Measurements from ENCODE around the gene PTPN6.

The PTPN6 gene

DNA sequence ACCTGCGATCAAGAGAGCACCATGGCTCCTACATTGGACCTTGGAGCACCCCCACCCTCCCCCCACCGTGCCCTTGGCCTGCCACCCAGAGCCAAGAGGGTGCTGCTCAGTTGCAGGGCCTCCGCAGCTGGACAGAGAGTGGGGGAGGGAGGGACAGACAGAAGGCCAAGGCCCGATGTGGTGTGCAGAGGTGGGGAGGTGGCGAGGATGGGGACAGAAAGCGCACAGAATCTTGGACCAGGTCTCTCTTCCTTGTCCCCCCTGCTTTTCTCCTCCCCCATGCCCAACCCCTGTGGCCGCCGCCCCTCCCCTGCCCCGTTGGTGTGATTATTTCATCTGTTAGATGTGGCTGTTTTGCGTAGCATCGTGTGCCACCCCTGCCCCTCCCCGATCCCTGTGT is 9.4 kb upstream of the PTPN6 start:
- DNase-seq (ENCODE audit: low spot score), result no peak

DNA sequence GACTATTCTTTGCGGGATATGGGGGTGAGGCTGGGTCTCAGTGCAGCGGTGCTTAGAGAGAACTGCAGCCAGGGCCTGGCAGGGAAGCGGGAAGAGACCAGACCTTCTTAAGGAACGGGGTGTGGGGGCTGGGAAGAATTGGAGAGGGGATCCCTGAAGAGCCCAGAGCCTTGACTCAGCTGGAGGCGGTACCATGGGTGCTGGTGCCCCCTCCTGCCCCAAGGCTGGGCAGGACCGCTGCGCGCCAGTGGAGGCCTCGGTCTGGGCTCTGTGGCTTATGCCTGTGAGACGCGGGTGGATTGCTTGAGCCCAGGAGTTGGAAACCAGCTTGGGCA is 8.9 kb upstream of the PTPN6 start:
- DNase-seq (ENCODE audit: low spot score), result no peak

- DNase-seq (ENCODE audit: low spot score), result peak; percentile 91
These were observed 7.8 kb upstream of the PTPN6 start for GRCh38 chr12:6943389-6943721.

DNA sequence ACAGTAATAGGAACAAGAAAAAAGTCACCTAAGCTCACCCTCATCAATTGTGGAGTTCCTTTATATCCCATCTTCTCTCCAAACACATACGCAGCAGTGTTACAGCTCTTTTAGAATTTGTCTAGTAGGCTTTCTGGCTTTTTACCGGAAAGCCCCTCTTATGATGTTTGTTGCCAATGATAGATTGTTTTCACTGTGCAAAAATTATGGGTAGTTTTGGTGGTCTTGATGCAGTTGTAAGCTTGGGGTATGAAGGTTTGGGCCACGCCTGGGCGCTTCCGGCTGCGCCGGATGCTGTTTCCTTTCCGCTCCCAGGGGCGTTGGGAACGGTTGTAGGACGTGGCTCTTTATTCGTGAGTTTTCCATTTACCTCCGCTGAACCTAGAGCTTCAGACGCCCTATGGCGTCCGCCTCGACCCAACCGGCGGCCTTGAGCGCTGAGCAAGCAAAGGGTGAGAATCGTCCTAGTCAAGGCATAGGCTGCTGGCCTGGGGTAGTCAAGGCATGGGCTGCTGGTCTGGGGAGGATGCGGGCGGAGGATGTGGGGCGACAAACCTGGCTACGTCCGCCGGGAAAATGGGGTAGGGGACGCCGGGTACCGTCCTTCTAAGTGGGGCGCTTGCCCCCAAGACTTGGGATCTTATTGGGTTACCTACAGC is 7.3 kb upstream of the PTPN6 start, which contains the start of the genes C12orf57 and RNU7-1:
TSS of gene C12orf57 (plus strand) at position 301 of the 659 bp plus-strand sequence. CDS start at position 401, 100 bp downstream.
TSS of gene RNU7-1 (plus strand) at position 95 of the 659 bp plus-strand sequence.
- DNase-seq (ENCODE audit: low spot score), result peak; percentile 93

- peak; percentile 96 for DNase-seq (ENCODE audit: low spot score)
These were observed 6.6 kb upstream of the PTPN6 start for GRCh38 chr12:6944381-6945186.

DNA sequence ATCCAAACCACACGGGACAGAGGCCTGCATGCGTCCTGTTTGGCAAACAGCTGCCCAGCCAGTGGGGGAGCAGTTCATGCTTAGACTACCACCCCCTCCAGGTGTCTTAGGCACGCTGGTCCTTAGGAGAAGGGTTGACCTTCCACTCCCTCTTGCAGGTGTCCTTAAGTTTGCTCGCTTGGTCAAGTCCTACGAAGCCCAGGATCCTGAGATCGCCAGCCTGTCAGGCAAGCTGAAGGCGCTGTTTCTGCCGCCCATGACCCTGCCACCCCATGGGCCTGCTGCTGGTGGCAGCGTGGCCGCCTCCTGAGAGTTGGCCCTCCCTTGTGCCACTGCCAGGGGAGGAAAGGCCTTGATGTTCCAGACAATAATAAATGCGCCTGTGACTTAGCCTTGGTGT is 5.5 kb upstream of the PTPN6 start:
- no peak for DNase-seq (ENCODE audit: low spot score)

- peak; percentile 87 for DNase-seq (ENCODE audit: low spot score)
These were observed 4.9 kb upstream of the PTPN6 start for GRCh38 chr12:6946033-6946919.

DNA sequence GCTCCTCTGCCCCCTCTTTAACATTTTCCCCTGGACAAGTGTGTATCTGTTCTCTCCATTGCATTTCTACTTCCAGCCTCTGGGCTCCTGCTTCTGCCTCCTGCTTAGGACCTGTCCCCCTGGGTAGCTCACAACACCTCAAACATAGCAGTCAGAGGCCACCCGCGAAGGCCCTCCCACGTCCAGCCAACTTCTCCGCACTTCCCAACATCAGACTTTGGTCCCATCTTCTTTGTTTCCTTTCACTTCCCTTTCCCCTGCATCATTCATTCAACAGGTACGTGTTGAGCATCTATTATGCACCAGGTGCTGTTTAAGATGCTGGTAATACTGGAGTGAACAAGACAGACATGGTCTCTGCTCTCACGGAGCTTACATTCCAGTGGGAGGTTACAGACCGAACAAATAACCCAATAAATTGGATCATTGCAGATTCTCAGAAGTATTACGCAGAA is 4.2 kb upstream of the PTPN6 start:
- no peak for DNase-seq (ENCODE audit: low spot score)

GRCh38 chr12:6947615-6948014 is 3.5 kb upstream of the PTPN6 start:
- no peak for DNase-seq (ENCODE audit: low spot score)

DNA sequence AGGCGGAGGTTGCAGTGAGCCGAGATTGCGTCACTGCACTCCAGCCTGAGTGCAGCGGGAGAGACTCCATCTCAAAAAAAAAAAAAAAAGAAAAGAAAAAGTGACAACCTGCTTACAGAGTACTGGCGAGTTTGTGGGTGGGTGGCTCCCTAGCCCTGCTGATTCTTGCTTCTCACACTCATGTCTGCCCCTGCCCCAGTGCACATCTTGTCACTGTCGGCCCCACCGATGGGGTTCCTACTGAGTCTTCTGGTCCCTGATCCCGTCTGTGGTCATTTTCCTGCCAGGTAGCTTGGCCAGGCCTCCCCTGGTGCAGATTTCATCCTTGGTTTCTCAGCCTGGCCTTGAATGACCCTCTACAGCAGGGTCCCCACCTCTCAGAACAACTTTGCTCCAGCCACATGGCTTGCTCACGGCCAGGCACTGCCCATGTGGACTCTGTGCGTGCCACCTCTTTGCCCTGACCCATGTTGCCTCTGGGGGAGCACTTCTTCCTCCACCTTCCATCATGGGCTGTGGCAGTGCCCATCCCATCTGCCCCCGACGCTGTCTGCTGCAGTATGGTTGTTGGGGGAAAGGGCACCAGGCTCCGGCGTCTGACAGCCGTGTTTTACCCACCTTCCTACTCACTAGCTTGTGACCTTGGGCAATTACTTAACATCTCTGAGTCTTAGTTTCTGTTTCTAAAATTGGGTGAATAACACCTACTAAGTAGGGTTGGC is 2.1 kb upstream of the PTPN6 start:
- no peak for DNase-seq (ENCODE audit: low spot score)

- DNase-seq (ENCODE audit: low spot score), result no peak
These were observed 755 bp upstream of the PTPN6 start for GRCh38 chr12:6950401-6950801.

- no peak for DNase-seq (ENCODE audit: low spot score)
These were observed 480 bp downstream of the PTPN6 start for GRCh38 chr12:6951551-6952120.

DNA sequence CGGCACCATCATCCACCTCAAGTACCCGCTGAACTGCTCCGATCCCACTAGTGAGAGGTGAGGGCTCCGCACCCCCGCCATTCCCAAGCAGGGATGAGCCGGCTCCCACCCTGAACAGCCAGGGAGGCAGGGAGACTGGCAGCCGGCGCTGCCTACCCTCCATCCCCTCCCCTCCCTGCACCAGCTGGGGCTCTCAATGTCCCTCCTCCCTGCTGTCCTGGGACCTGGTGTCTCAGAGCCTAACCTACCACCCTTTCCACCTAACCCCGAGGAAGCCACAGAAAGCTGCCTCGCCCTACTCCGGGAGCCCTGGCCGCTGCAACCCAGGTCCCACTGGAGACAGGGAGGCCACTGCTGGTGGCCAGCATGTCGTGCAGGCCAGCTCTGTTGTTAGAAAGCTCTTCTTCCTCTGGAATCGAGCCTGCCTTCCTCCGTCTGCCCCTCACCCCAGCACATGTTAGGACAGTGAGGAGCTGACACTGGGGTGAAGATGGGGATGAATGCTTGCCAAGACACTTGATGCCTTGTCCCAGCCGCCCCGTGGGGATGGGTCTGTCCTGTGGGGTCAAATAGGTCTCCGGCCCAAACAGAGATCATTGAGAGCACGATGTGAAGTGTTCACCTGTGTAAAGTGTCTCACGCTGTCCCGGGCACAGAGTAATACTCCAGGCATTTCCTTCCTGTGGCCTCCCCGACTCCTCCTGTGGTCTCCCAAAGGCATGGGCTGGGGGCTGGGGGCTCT is 1.1 kb downstream of the PTPN6 start:
- DNase-seq (ENCODE audit: low spot score), result no peak

- no peak for DNase-seq (ENCODE audit: low spot score)
These were observed 1.8 kb downstream of the PTPN6 start for GRCh38 chr12:6952863-6953441.

DNA sequence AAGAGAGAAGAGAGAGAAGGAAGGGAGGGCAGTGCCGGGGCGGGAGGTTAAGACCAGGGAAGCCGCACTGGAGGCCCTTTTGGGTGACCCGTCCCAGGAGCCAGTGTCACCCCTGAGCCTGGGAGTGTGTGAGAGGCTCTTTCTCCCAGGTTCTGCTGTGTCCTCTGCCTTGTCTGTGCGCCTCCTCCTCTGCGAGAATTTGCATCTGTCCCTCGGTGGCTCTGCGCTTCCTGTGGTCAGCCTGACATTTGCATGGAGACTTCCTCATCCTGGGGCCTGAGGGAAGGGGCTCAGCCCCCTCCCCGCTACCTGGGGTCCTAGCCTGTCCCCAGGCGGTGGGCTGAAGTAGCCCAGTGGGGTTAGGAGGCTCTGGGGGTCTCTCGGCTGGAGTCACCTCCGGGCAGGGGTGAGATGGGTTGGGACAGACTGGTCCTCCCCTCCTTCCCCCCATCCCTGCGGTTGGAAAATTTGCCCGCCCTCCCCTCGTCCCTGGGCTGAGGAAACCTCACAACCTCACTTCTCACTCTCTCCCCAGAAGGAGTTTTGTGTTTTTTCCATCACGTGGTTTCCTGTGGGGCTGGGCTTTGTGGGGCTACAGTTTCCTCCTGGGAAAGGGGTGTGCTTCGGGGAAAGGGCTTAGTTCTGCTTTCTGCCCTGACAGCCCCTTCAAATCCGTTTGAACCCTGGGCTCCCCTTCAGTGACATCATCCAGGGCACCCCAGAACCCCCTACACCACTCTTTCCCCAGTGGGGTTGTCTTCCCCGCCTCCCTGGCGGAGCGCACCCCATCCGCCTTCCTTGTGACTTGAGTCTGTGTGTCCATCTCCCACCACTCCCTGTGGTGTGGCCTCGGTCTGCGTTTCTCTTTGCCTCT is 2.5 kb downstream of the PTPN6 start:
- DNase-seq (ENCODE audit: low spot score), result no peak

DNA sequence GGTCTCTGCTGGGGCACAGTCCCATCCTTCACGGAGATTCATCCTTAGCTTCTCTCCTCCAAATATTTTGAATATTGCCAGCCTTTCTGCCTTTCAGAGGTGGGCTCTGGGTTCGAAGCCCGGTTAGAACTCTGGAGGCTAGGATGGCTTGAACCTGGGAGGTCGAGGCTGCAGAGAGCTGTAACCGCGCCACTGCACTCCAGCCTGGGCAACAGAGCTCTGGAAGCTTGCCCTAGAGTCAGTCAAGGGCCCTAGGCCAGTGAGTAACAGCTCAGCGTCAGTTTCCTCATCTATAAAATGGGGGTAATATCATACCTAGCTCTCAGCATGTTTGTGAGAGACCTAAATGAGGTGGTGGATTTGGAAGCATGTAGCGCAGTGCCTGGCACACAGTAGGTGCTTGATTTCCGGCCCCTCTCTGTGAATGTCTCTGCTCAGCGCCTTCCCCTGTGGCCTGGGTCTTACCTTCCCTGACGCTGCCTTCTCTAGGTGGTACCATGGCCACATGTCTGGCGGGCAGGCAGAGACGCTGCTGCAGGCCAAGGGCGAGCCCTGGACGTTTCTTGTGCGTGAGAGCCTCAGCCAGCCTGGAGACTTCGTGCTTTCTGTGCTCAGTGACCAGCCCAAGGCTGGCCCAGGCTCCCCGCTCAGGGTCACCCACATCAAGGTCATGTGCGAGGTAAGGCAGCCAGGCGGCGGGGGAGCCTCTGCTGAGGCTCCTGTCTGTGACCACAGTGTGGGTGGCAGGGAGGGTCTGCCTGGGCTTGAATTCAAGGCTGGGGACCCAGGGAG is 3.4 kb downstream of the PTPN6 start:
- no peak for DNase-seq (ENCODE audit: low spot score)

DNA sequence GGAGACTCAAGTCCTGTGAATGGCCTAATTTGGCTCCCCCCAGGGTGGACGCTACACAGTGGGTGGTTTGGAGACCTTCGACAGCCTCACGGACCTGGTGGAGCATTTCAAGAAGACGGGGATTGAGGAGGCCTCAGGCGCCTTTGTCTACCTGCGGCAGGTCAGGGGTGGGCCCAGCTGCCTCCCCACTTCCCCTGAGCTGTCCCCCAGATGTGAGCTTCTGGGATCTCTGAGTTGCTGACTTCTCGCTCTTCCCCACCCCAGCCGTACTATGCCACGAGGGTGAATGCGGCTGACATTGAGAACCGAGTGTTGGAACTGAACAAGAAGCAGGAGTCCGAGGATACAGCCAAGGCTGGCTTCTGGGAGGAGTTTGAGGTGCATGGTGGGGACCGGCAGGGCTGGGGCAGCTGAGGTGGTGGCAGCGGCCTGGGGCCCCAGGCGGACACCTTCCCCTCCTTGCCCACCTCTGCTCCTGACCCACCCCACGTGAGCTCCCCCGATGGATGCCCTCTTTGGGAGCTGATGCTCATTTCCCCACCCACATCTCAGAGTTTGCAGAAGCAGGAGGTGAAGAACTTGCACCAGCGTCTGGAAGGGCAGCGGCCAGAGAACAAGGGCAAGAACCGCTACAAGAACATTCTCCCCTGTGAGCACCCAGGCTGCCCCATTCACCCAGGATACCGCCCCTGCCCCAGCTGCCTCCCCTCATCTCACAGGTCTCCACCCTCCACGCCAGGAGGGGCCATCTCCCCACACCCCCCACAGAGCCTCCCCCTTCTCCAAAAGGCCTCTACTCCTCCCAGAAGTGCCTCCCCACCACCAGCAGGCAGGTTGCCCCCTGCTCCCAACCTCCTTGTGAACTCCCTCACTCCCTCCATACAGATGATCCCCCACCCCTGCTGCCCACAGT is 4.2 kb downstream of the PTPN6 start:
- no peak for DNase-seq (ENCODE audit: low spot score)
